HG03439 (cell line): ENCODE data around the gene OR1J1.

Source experiments
- ATAC-seq: cut with Tn5 transposase; IDR thresholded peaks from one replicate; pipeline ENCODE4 v1.9.1; 2021; ENCODE audit warnings: mild to moderate bottlenecking, moderate library complexity; ENCODE audit not compliant: unreplicated experiment

OR1J1 gene, protein sequence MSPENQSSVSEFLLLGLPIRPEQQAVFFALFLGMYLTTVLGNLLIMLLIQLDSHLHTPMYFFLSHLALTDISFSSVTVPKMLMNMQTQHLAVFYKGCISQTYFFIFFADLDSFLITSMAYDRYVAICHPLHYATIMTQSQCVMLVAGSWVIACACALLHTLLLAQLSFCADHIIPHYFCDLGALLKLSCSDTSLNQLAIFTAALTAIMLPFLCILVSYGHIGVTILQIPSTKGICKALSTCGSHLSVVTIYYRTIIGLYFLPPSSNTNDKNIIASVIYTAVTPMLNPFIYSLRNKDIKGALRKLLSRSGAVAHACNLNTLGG

DNA sequence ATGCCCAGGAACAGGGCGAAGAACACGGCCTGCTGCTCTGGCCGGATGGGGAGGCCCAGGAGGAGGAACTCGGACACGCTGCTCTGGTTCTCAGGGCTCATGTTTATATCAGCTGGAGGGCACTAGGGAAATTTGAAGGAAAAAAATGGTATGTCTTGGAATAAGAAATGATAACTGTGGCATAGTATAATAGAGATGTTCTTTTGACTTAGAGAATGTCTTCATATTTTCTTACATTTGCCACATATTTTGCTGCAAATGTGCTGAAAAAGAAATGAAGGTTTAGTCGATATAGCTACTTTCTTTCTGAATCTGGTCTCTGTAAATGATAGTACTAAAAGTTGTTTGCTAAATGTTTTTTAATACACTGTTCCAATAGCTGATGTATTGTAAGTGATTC is at the start of gene OR1J1:
TSS of gene OR1J1 (minus strand) at position 101 of the 400 bp plus-strand sequence. CDS start at position 101, 0 bp downstream.
- ATAC-seq, result no peak

DNA sequence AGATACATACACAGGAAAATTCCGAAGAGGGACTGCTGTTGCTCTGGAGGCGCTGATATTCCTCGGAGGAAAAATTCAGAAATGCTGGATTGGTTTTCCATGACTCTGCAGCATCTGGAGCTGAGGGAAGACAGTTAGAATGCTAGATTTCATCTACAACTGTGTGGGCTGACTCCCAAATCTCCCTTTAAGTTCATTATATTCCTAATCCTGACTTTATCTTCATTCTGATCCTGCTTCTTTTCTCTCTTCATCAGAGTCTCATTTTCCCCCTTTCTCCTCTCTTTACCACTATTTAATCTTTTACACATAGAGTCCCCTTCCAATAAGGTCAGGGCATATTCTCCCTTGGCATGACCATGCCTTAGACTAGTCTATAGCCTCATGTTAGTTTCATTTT is 49.5 kb upstream of the OR1J1 start, which contains the start of gene OR1N1:
TSS of gene OR1N1 (minus strand) at position 101 of the 400 bp plus-strand sequence. CDS start at position 101, 0 bp downstream.
- no peak for ATAC-seq

DNA sequence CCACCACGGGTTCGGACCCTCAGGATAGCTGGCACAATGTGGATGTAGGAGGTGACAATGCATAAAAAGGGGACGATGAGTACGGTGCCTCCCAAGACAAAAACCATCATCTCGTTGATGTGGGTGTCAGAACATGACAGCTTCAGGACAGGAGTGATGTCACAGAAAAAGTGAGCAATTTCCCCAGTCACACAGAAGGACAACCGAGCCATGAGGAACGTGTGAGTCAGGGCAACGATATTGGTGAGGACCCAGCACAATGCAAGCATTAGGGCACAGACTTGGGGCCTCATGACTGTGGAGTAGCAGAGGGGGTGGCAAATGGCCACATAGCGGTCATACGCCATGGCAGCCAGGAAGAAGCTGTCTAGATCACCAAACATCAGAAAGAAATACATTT is 48.9 kb upstream of the OR1J1 start:
- no peak for ATAC-seq

DNA sequence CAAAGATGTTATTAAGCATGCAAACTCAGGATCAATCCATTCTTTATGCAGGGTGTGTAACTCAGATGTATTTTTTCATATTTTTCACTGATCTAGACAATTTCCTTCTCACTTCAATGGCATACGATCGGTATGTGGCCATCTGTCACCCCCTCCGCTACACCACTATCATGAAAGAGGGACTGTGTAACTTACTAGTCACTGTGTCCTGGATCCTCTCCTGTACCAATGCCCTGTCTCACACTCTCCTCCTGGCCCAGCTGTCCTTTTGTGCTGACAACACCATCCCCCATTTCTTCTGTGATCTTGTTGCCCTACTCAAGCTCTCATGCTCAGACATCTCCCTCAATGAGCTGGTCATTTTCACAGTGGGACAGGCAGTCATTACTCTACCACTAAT is 41.6 kb upstream of the OR1J1 start:
- no peak for ATAC-seq

DNA sequence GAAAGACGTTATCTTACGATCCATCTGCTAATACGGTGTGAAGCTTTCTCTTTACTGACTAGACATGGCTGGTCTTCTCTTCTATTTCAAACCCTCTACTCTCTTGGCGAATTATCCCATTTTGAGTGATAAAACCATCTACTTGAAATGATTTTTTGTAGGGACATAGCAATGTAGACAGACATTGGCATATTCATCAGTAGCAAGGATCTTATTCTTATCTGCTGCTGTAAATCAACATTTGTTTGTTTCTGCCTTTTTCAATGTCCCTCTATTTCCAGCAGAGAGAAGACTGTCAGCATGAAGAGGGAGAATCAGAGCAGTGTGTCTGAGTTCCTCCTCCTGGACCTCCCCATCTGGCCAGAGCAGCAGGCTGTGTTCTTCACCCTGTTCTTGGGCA is 41.1 kb upstream of the OR1J1 start, which contains the start of gene OR1J4:
TSS of gene OR1J4 (plus strand) at position 301 of the 400 bp plus-strand sequence. CDS start at position 301, 0 bp downstream.
- no peak for ATAC-seq

DNA sequence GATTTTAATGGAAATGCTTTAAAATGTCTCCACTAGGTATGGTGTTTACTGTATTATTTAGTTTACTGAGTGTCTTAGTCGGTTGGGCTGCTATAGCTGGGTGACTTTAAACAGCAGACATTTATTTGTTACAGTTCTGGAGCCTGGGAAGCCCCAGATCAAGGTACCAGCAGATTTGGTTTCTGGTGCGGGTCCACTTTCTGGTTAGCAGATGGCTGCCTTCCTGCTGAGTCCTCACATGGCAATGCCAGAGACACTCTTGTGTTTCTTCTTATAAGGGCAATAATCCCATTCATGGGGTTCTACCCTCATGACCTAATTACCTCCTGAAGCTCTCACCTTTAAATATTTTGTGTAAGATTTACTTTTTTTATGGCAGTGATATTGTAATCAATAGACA is 40.5 kb upstream of the OR1J1 start:
- ATAC-seq, result no peak

DNA sequence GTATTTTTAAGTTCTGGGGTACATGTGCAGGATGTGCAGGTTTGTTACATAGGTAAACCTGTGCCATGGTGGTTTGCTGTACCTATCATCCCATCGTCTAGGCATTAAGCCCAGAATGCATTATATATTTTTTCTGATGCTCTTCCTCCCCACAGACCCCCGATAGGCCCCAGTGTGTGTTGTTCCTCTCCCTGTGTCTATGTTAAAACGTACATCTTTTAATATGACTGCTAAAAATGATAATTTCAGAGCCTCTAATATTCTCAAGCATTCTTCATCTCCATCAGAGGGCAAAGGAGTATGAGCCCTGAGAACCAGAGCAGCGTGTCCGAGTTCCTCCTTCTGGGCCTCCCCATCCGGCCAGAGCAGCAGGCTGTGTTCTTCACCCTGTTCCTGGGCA is 32.8 kb upstream of the OR1J1 start, which contains the start of gene OR1J2:
TSS of gene OR1J2 (plus strand) at position 301 of the 400 bp plus-strand sequence. CDS start at position 301, 0 bp downstream.
- no peak for ATAC-seq

DNA sequence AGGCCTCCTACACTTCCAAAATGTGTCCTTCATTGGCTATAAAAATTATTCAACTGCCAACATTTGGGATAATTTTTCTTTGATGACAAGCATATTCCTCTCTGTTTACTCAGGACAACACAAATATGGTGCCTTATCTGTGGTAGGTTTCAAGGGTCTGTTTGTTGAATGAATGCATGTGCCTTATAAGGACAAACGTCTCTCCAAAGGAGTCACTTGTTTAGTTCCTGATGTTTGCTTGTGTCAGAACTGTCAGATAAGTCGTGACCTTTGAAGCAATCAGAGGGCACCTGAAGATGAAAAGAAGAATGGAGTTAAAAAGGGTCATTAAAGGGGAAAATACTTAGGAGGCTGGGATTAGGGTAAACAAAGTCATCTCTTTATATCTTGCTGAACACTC is 29.2 kb upstream of the OR1J1 start:
- no peak for ATAC-seq

DNA sequence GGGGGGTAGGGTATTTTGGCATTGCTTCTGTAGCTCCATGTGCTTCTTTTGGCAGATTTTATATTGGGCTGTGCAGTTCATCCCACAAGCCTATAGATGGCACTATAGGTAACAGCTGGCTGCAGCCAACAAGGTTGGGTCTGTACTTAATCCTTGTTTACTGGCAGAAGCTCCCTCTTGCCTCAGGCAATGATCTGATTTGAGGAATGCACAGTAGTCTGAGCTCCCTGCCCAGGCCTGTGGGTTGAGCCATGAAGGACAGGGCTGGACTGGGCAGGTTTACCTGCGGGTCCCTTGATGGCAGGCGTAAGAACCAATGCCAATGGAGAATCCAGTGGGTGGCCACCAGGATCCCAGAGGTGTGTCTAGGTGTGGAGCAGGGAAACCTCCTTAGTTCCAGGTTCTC is 21.2 kb upstream of the OR1J1 start:
- no peak for ATAC-seq

DNA sequence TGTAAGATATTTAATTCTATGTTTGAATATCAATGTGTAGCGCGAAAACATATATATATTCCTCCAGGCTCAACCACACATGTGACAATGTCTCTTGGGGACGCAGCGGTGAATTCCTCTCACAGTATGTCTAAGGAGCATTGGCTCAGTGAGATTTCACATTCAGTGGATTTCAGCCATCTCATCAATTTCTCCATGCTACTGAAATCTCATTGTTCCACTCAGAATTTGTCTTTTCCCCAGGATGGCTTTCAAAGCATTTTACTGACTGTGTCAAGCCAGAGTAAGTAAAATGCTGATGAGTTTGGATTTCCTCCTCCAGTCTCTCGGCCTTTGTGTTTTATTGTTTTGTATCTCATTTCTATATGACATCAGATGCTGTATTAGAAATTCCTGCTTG is 1.3 kb upstream of the OR1J1 start:
- ATAC-seq, result no peak

DNA sequence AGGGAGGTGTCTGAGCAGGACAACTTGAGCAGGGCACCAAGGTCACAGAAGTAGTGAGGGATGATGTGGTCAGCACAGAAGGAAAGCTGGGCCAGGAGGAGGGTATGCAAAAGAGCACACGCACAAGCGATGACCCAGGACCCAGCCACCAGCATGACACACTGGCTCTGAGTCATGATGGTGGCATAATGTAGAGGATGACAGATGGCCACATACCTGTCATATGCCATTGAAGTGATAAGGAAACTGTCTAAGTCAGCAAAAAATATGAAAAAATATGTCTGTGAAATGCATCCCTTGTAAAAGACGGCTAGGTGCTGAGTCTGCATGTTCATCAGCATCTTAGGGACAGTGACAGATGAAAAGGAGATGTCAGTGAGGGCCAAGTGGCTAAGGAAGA is 380 bp downstream of the OR1J1 start:
- ATAC-seq, result no peak

DNA sequence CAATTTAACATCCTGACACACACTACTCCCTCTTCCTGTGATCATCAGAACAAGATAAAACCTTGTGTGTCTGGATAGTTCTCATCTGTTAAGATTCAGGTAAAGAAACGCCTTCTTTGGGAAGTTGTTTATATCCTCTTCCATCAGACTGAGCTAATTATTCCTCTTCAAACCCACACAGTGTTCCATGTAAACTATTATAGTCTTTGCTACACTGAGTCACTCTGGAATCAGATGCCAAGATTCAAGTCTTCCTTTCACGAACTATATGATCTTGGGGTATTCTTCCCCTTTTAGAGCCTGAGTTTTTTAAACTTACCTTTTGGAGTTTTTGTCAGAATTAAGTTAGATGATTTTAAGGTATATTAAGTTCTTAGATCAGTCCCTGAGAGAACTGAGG is 2.0 kb downstream of the OR1J1 start:
- no peak for ATAC-seq

DNA sequence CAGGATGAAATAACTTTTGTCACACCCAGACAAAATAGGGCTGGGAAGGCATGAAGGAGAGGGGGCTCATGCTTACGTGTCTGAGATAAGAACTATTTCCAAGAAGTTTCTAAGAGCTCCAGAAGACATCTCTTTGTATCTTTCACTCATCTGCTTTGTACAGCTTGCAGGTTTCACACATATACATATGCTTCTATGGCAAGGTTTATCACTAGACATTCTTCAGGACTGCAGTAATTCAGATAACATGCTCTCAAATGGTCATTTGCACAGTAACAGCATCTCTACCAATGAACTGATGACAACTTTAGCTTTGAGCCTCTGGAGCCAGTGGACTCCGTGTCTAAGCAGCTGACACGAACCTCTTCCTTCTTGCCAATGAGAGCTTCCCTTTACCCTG is 3.2 kb downstream of the OR1J1 start:
- ATAC-seq, result no peak

DNA sequence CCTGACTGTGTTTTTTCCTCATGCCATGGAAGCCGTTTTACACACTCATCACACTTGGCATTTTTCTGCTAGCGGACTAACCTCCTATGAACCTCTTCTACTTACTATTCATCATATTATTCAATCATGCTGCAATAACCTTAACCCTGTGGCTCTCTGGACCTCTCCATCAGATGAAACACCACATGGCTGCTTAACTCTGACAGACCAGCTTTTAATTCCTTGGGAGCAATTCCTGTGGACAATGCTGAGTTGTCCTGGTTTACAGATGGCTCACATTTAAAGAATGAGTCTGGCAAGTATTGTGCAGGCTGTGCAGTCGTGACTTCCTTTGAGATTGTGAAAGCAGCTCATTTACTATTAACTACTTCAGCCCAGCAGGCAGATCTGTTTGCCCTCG is 9.0 kb downstream of the OR1J1 start:
- ATAC-seq, result no peak

DNA sequence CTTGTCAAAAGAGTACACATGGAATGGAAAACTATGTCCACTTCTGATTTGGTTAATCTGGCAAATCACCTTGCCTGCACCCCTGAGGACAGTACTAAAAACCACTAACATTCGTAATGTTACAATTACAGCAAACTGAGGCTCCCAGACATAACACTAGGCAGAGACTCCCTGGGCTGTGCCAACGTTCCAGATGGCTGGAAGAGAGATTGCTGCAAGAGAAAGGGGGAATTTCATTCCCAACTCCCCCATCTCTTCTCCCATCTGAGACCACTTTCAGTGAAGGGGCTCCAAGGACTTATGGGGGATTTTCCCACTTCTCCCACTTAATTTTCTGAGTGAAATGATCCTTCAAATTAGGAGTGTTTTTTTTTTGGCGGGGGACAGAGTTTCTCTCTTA is 11.3 kb downstream of the OR1J1 start:
- ATAC-seq, result no peak

DNA sequence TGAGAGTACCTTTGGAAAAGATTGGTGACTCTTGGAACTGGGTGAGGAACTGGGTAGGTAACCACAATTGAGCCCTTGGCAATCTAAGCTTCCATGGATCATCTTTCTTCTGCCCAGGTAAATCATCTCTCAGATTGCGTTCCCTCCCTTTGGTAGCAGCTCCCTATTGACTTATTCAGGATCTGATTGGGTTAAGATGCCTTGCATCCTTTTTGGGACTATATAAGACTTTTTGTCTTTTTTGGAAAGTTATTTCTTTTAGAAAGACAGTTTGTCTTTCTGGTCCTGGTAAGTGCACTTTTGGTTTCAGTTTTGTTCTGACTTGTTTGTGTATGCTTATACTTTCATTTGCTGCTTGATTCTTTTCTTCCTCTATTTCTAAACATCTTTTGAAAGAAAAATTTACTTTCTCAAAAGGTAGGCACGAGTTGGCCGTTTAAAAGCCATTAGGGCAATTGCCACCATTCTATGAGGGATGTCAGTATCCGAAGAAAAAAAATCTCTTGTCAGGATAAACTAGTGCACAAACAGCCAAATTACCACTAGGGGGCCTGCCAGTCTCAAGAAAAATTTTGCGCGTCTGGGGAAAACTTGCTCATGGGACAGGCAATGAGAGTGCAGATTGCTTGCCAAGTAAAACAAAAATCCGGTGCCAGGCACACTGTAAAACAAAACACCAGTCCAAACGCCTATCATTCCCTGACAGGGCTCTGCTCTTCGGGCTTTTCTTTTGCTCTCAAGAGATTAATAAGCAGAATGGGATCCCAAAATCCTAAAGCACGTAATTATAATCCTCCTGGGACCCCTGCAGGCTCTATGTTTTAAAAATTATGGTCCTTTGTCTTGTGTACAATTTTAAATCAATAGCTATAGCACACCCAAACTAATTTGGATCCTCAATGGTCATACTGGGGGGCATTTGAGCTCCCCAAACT is 12.8 kb downstream of the OR1J1 start:
- ATAC-seq, result peak; percentile 90

DNA sequence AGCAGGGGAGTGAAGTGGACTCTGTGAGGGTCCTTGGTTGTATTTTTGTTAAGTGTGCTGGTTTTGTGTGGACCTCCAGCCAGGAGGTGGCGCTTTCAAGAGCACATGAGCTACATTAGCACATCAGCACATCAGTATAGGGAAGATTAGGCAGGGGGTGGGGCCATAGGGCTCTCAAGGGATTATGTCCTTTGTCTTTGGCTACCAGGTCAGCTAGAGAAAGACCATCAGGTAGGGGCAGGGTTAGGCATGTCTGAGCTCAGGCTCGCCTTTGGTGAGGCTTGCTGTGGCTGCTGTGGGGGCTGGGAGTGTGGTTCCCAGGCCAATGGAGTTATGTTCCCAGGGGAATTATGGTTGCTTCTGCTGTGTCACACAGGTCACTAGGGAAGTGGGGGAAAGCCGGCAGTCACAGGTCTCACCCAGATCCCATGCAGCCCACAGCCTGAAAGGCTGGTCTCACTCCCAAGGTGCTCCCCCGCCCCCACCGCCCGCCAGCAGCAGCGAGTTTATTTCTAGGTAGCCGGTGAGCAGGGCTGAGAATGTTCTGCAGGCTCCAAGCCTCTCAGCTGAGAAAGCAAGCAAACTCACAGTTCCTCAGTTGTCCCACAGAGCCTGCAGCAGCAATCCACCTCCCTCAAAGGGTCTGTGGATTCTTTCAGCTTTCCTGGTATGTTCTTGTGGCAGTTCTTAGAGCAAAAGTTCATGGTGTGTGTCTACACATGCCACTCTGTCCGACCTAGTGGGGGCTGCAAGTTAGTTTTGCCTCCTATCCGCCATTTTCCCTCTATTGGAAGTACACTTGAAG is 13.7 kb downstream of the OR1J1 start:
- no peak for ATAC-seq

DNA sequence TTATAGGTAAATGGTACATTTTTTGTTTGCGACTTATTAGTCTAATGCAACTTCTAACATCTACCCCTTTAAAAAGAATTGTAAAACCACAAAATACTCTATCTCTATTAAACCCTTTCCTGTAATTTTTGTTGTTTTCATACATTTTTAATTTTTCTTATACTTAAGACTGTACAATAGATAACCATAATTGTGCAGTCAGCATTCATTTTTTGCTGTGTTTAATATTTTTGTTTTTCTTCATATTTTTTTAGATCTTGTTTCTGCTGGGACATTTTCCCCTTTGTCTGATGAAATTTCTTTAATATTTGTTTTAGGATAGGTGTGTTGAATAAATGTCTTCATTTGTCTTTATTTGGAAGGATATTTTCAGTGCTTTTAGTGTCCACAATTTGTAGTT is 19.9 kb downstream of the OR1J1 start:
- no peak for ATAC-seq

DNA sequence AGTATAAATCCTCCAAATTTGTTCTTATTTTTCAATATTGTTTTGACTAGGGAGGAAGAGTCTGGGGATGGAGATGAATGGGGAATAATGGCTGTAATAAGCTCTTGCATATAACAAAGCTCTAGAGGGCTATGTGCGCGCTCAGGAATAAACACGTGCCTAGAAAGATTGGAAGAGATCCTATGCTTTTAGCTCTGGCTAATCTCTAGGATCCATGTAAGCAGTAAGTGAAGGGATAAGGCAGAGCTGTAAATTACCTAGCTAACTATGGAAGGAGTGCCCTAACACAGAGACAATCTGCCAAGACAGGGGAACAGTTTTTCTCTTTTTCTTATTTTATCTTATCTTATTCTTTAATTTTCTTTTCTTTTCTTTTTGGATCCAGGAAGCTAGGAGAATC is 21.6 kb downstream of the OR1J1 start:
- no peak for ATAC-seq

DNA sequence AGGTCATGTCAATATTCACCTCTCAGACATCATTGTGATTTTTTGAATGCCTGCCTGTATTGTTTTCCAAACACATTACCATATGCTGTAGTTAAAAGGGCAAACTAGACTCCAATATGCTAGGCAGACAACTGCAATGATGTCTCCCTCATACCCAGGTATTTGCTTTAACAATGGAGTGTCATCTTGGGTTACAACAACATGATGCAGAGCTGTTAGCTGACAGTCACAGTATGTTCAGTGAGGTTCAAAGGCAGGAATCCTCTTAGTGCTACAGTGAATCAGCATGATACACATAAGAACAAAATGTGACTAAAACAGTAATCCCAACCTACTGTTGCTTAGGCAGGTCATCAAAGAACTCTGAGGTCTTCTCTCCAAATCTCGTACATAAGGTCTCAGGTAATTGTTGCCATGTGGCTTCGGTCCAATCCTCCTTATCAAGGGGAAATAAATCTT is 24.0 kb downstream of the OR1J1 start:
- no peak for ATAC-seq
